ENCODE results near the gene FAM83C. TPM values are rescaled to one million over a fixed set of nuclear protein-coding genes. Genes with fewer than 3 reads are reported as not detected.

Gene FAM83C
- total and polyA plus RNA-seq, 2 donors (not counting 1 experiment from before 2014, with no cell fraction given) = not detected

DNA sequence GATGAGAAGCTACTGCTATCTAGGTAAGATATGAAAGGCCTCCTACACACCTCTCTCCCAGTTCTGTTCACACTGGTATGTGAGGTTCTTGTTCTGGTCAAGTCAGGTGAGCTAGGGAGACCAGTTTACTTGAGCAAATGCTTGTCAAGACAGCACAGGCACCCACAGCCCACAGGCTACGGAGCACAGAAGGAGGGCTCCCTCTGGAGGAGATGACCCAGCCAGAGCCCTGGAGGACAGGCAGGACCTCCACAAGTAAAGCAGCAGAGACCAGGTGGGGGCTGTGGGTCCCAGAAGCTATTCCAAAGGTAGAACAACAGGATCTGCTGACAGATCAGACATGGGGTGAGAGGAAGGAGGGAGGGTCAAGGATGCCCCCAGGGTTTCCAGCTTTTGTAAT is 27.5 kb downstream of the FAM83C start:
- Histone ChIP-seq H3K4me3 (ENCODE audit: control extremely low read depth in 1 of 5, extremely low read depth in 1 of 5, insufficient read depth in 1 of 5, low read depth in 2 of 5, low read length in 4 of 5) (no peak overlapping the region), H3K9me3 (ENCODE audit: control extremely low read depth in 1 of 3, control insufficient read depth in 2 of 3, insufficient read depth in 1 of 3, low read length in 2 of 3) (no peaks in the 10 kb centered on the region), H3K9ac (ENCODE audit: low read length) (no peak overlapping the region), H4K20me1 (ENCODE audit: control insufficient read depth, insufficient read depth, low read length, poor library complexity, severe bottlenecking) (peaks cover 26% of the 10 kb centered on the region), H2AFZ (ENCODE audit: insufficient read depth, low read depth, low read length, poor library complexity, severe bottlenecking) (no peak overlapping the region), H3K79me2 (ENCODE audit: control insufficient read depth, insufficient read depth, low read length) (peaks cover 52% of the 10 kb centered on the region), H3K36me3 (replicated peaks in 1 of 2; ENCODE audit: control extremely low read depth in 1 of 2, control insufficient read depth in 1 of 2, extremely low read depth in 1 of 2, insufficient read depth in 2 of 2, low read length in 1 of 2) (peaks cover 0 to 41% of the 10 kb centered on the region in 2 experiments), H3K27me3 (replicated peaks in 1 of 4; ENCODE audit: control extremely low read depth in 1 of 4, control insufficient read depth in 3 of 4, insufficient read depth in 4 of 4, low read length in 3 of 4) (no peaks in the 10 kb centered on the region), H3K27ac (ENCODE audit: low read length in 2 of 2) (no peak overlapping the region), H3K4me2 (replicated peaks; ENCODE audit: low read depth, low read length, poor library complexity, severe bottlenecking) (no peak overlapping the region), H3K4me1 (ENCODE audit: control insufficient read depth in 2 of 2, insufficient read depth in 2 of 2, low read length in 2 of 2) (no peaks in the 10 kb centered on the region)
- ChIA-PET POLR2A (no interaction called here), CTCF (no interaction called here)
- ATAC-seq (ENCODE audit: low read depth) (no peak), DNase-seq (no peak)
- TF ChIP-seq EZH2 (IDR thresholded peaks at IDR 0.05; ENCODE audit: borderline replicate concordance, insufficient read depth, low read depth, low read length, poor library complexity, severe bottlenecking) = no peak
- TF ChIP-seq, protein P1, sequence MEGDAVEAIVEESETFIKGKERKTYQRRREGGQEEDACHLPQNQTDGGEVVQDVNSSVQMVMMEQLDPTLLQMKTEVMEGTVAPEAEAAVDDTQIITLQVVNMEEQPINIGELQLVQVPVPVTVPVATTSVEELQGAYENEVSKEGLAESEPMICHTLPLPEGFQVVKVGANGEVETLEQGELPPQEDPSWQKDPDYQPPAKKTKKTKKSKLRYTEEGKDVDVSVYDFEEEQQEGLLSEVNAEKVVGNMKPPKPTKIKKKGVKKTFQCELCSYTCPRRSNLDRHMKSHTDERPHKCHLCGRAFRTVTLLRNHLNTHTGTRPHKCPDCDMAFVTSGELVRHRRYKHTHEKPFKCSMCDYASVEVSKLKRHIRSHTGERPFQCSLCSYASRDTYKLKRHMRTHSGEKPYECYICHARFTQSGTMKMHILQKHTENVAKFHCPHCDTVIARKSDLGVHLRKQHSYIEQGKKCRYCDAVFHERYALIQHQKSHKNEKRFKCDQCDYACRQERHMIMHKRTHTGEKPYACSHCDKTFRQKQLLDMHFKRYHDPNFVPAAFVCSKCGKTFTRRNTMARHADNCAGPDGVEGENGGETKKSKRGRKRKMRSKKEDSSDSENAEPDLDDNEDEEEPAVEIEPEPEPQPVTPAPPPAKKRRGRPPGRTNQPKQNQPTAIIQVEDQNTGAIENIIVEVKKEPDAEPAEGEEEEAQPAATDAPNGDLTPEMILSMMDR (IDR thresholded peaks at IDR 0.05) = no peak
- intact Hi-C loops (cut with micrococcal nuclease) = no loop called here
- Mint-ChIP-seq H3K27me3 (no peaks in the 10 kb centered on the region), H3K4me1 (no peaks in the 10 kb centered on the region), H3K4me3 (no peak overlapping the region), H3K27ac (no peak overlapping the region), H3K9me3 (ENCODE audit: insufficient read depth) (no peaks in the 10 kb centered on the region)
- 83% methylated on average over 1 of the region's 1 CpG for WGBS (ENCODE audit: insufficient coverage)

DNA sequence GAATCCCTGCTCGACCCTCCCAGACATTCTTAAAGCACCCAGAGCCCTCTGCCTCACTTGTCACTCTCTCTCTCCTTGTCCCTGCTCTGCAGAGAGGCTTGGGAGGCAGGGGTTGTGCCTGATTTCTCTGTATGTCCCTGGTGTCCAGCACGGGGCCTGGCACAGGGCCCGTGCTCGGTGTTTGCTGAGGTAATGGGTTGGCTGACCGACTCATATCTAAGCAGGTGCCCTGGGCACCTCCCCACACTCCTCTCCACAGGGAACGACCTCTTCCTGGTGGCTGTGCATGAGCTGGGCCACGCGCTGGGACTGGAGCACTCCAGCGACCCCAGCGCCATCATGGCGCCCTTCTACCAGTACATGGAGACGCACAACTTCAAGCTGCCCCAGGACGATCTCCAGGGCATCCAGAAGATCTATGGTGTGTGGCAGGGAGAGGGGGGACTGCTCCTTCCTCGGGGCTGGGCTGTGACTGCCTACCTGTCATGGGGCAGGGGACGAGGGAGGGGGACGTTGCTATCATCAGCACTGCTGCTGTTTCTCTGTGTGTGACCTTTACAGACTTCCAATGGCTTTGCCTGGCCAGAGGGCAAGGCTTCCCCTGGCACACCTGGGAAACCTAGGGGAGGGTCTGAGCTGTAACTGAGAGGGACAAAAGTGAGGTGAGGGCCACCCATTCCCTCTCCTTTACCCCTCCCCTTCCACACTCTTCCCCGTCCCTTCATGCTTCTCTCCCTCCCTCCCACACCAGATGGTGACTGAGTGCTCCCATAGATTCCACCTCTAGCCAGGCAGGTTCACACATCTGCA is 28.5 kb downstream of the FAM83C start:
- no peak for ATAC-seq (ENCODE audit: low read depth)
- H3K27ac Mint-ChIP-seq = no peak overlapping the region

More for the DNA sequence above, 28.5 kb downstream of the FAM83C start:
- no peak for DNase-seq
- Mint-ChIP-seq H3K27me3 (no peaks in the 10 kb centered on the region), H3K9me3 (ENCODE audit: insufficient read depth) (no peaks in the 10 kb centered on the region), H3K4me3 (no peak overlapping the region), H3K4me1 (no peaks in the 10 kb centered on the region)
- TF ChIP-seq EZH2 (IDR thresholded peaks at IDR 0.05; ENCODE audit: borderline replicate concordance, insufficient read depth, low read depth, low read length, poor library complexity, severe bottlenecking) = no peak
- TF ChIP-seq, protein P1 (IDR thresholded peaks at IDR 0.05) = no peak
- CTCF ChIA-PET = no interaction called here
- Histone ChIP-seq H3K9ac (ENCODE audit: low read length) (no peak overlapping the region), H3K4me2 (replicated peaks; ENCODE audit: low read depth, low read length, poor library complexity, severe bottlenecking) (no peak overlapping the region), H3K36me3 (replicated peaks in 1 of 2; ENCODE audit: control extremely low read depth in 1 of 2, control insufficient read depth in 1 of 2, extremely low read depth in 1 of 2, insufficient read depth in 2 of 2, low read length in 1 of 2) (peaks cover 0 to 37% of the 10 kb centered on the region in 2 experiments), H3K27ac (ENCODE audit: low read length in 2 of 2) (no peak overlapping the region), H3K27me3 (replicated peaks in 1 of 4; ENCODE audit: control extremely low read depth in 1 of 4, control insufficient read depth in 3 of 4, insufficient read depth in 4 of 4, low read length in 3 of 4) (no peaks in the 10 kb centered on the region), H2AFZ (ENCODE audit: insufficient read depth, low read depth, low read length, poor library complexity, severe bottlenecking) (no peak overlapping the region), H4K20me1 (ENCODE audit: control insufficient read depth, insufficient read depth, low read length, poor library complexity, severe bottlenecking) (peaks cover 19% of the 10 kb centered on the region), H3K4me1 (ENCODE audit: control insufficient read depth in 2 of 2, insufficient read depth in 2 of 2, low read length in 2 of 2) (no peaks in the 10 kb centered on the region), H3K9me3 (ENCODE audit: control extremely low read depth in 1 of 3, control insufficient read depth in 2 of 3, insufficient read depth in 1 of 3, low read length in 2 of 3) (no peaks in the 10 kb centered on the region), H3K79me2 (ENCODE audit: control insufficient read depth, insufficient read depth, low read length) (peaks cover 47% of the 10 kb centered on the region), H3K4me3 (ENCODE audit: control extremely low read depth in 1 of 5, extremely low read depth in 1 of 5, insufficient read depth in 1 of 5, low read depth in 2 of 5, low read length in 4 of 5) (no peak overlapping the region)
- intact Hi-C loops (cut with micrococcal nuclease) = no loop called here
- WGBS (ENCODE audit: insufficient coverage) = 97% methylated on average over 16 of the region's 17 CpGs
- POLR2A ChIA-PET = no interaction called here
